Measurements from ENCODE around the gene REEP5. TPM values are rescaled to one million over a fixed set of nuclear protein-coding genes. Genes with fewer than 3 reads are reported as not detected.
A peak's percentile ranks its signal among the peaks of the same experiment; 100 is the strongest.
"Not testable (repeated sequence)": the region's sequence is repeated elsewhere in the genome, so short reads cannot be mapped to it uniquely, and the experiment has no call there.

REEP5 gene
- polyA plus RNA-seq, 5 donors: 66.5 to 83.6 (median 78.1) TPM

- no peak for DNase-seq
Measured at GRCh38 chr5:112934366-112934663, 12.3 kb upstream of the REEP5 start.

- no peak for DNase-seq
Measured at GRCh38 chr5:112933651-112934365, 11.8 kb upstream of the REEP5 start.

DNA sequence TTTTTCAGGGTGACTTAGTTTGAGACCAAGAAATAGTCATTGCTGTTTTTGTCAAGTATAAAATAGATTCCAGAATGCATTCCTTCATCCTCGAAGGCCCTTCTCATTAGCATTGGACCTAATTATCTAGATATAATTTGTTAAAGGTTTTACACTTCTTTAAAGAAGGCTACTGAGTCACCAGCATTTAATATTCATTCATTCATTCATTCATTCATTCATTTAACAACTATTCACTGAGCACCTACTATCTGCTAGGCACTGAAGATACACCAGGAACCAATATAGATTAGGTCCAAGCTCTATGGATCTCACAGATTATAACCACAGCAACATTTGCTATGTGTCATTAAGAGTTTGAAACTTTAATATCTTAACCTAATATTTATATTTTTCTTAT, 11.1 kb upstream of the REEP5 start:
- DNase-seq: no peak

DNA sequence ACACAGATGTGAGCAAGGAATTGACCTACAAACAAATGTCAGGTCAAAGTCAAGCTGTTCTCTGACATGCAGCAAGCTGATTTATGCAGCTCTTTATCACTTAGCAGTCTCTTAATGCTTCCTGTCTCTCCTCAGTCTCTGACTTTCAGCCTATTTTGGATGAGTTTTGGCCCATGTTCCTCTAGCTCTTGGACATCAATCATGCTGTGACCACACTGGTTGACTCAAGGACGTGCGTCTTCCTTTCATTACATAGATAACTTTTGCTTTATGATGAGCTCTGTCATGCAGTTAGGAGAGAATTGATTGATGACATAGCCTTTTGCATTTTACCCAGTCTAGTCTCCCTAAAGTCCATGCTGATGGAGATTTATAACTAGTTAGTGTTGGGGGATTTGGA, 9.4 kb upstream of the REEP5 start:
- DNase-seq: no peak

DNA sequence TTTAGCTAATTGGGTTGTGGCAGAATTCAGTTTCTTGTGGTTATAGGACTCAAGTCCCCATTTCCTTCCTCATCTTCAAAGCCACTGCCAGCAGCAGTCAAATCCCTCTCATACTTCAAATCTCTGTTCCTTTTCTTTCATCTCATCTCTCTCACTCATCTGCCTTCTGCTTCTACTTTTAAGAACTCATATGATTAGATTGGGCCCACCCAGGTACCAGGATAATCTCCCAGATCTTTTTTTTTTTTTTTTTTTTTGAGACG, 8.0 kb upstream of the REEP5 start:
- no peak for DNase-seq

GRCh38 chr5:112929336-112930081, 7.5 kb upstream of the REEP5 start:
- DNase-seq: no peak

- no peak for DNase-seq
Measured at GRCh38 chr5:112923988-112924387, 2.0 kb upstream of the REEP5 start.

- DNase-seq: no peak
Measured at GRCh38 chr5:112923148-112923917, 1.3 kb upstream of the REEP5 start.

GRCh38 chr5:112921026-112921832, 798 bp downstream of the REEP5 start:
- DNase-seq: peak; percentile 79 to 88

DNA sequence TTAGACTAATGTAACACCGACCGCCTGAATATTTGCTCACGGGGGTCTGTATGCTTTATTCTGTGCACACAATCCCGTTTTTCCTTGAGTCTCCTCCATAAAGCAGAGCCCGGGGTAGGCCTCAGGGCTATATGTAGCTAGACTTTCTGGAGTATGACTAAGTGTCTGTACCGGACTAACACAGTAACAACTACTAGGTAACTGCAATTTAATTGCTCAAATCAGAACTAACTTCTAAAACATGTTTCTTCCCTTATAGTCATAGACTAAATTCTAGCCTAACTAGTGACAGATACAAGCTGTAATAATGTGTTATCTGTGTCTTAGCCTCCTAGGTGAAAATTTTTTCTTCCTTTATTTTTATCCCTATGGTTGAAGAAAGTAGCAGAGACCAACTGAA, 2.1 kb downstream of the REEP5 start:
- DNase-seq: no peak

DNA sequence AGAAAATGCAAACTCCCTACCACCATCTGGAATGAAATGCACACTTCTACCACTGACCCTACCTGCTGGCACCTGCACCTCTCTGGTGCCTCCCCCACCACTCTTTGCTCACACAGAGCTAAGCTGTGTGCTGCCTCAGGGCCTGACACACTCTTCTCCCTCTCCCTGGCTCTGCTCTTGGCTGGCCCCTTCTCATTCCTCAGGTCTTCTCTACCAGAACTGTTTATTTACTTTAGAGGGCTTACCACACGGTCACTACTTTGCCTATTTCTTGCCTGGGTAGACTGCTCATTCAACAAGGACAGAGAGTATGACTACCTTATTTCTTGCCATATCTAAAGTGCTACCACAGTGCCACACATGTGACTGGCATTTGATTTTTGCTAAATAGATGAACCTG, 3.3 kb downstream of the REEP5 start:
- no peak for DNase-seq

DNA sequence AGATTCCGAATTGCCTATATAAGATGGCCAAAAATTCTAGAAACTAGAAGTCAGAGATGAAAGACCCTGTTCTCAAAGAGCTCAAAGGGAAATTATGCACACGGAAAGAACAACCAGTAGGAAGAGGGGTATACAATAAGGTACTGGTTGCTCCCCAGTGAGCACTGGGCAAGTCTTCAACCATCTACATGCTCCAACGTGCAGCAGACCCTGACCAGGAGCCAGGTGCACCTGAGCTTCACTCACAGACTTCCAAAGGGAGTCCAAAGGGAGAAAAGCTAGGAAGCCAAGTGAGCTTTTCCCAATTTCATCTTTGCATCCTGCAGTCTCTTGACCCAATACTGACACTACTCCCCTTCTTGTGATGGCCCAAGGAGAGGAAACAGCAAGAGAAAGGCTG, 3.9 kb downstream of the REEP5 start:
- DNase-seq: no peak

GRCh38 chr5:112917453-112917995, 4.5 kb downstream of the REEP5 start:
- no peak for DNase-seq

- DNase-seq: no peak
Measured at GRCh38 chr5:112915831-112916230, 6.2 kb downstream of the REEP5 start.

DNA sequence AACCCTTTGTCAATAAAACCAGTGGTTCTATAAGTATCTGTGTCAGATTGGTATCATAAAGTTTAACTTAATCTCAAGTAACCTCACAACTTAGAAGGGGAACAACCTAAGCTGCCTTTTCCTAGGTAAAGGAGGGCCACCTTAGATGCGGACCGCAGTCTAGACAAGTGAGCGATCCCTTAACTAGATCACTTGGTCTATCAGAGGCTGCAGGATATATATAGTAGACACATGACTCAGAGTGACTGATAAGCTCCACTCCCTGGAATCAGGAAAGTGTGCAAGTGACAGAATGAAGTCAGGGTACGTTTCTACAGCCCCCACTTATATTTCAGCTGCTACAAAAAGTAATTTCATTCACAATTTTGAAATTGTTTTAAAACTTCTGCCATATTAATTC, 7.4 kb downstream of the REEP5 start:
- DNase-seq: no peak

GRCh38 chr5:112910529-112910928, 11.5 kb downstream of the REEP5 start:
- no peak for DNase-seq

DNA sequence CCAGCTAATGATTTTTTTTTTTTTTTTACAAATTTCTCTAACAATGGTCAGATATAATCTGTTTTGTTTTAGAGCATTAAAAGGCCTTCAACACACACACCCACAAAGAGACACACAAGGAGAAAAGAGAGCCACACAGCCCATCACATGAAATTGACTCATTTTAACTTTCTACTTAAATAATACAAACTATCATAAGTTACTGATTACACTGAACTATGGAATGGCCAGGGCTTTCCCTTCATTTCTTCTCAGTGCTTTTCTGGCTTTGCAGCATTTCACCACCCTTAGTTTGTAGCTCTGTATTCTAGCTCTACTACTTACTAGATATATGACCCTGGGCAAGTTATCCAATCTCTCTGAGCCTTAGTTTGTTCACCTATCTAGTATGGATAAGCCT, 13.2 kb downstream of the REEP5 start:
- DNase-seq: no peak

DNA sequence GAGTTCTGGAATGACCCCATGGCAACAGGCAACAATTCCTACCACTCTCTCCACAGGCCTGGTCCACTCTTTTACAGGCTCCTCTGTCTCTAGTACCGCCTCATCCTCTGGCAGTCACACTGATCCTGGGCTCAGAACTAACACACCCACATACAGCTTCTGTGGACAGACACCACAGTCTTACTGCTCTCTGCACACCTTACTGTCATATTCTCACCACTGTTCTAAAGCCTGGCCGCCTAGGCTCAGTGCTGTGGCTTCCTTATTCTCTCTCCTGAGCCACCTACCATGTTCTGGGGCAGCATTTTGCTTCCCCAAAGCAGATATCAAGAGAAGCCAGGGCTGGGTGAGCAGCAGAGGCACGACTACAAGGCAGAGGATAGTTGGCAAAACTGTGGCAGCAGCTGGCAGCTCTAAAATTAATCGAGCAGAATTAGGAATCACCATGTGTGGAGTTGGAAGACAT, 14.8 kb downstream of the REEP5 start:
- DNase-seq: no peak

DNA sequence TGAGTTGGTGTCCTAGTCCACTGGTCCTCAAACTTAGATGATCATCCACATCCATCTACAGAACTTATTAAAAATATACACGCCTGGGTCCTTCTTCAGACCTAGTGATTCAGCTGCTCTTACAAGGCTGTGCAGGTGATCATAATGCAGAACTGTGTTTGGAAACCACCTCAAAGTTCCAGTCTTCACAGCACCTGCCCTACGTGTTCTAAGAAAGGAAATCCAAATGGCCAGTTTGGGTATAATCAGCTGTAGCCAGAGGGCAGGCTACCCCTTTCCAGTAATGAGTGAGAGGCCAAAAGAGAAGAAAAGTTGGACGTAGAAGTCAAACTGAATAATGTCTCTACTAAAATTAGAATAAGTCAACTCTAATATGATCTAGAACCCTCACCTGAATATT, 15.4 kb downstream of the REEP5 start:
- DNase-seq: no peak

DNA sequence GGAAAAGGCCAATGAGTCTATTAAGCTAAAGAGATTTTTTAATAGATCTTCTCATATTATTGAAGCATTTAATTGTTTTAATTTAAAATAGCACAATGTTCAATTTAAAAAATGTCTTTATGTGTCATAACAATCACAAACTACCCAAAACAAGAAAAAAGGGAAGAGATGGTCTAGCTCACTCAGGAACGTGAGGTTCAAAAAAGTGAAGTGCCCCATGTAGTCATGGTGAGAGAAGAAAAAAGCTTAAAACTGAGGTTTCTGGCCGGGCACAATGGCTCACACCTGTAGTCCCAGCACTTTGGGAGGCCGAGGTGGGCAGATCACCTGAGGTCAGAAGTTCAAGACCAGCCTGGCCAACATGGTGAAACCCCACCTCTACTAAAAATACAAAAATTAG, 17.0 kb downstream of the REEP5 start:
- not testable (repeated sequence) for DNase-seq

- DNase-seq: no peak
Measured at GRCh38 chr5:112902561-112902960, 19.5 kb downstream of the REEP5 start.

DNA sequence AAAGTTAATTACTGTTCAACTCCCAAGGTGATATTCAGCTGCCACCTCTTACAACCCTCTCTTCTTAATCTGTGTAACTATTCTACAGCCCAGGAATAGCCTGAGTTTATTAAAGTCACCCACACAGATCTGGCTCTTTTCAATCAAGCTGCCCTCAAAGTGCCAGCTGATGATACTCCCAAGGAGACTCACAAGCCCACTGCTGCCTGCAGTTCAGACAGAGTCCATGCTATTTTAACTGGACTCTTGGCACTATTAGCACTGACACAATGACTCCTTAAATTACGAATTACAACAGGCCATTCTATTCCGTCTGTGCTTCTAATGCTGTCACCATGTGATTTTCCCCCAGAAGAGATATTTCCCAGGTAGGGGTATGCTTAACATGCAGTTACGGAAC, 26.3 kb downstream of the REEP5 start:
- DNase-seq: no peak
